Muscle layer of colon (tissue), 2 donors: ENCODE measurements around the gene NUDT21.

ENCODE experiments used
- H3K27ac ChIP-seq: one replicate; pipeline ENCODE4 v1.7.0; 2013; ENCODE audit warnings: low read depth, mild to moderate bottlenecking, low read length, moderate library complexity
- H3K27me3 ChIP-seq, 2 donors: one replicate each; pipeline ENCODE4 v1.7.0; 2013; ENCODE audit warnings: low read length in 2 of 2, mild to moderate bottlenecking in 2 of 2; ENCODE audit not compliant: insufficient read depth in 2 of 2, control insufficient read depth in 1 of 2
- H3K36me3 ChIP-seq: one replicate; pipeline ENCODE4 v1.7.0; 2013; ENCODE audit warnings: mild to moderate bottlenecking, low read length; ENCODE audit not compliant: insufficient read depth
- H3K4me1 ChIP-seq: one replicate; pipeline ENCODE4 v1.7.0; 2013; ENCODE audit warnings: mild to moderate bottlenecking, low read length; ENCODE audit not compliant: insufficient read depth
- H3K4me3 ChIP-seq, 2 donors: one replicate each; pipeline ENCODE4 v1.7.0; 2013; ENCODE audit warnings: low read length in 2 of 2, low read depth in 1 of 2, mild to moderate bottlenecking in 1 of 2, moderate library complexity in 1 of 2
- H3K9ac ChIP-seq: one replicate; pipeline ENCODE4 v1.7.0; 2013; ENCODE audit warnings: low read length
- H3K9me3 ChIP-seq: one replicate; pipeline ENCODE4 v1.7.0; 2013; ENCODE audit warnings: mild to moderate bottlenecking, low read length
- donor health status: abdominal sarcoma.
- donor health status: Adenocarcinoma of cecum.

NUDT21 gene

DNA sequence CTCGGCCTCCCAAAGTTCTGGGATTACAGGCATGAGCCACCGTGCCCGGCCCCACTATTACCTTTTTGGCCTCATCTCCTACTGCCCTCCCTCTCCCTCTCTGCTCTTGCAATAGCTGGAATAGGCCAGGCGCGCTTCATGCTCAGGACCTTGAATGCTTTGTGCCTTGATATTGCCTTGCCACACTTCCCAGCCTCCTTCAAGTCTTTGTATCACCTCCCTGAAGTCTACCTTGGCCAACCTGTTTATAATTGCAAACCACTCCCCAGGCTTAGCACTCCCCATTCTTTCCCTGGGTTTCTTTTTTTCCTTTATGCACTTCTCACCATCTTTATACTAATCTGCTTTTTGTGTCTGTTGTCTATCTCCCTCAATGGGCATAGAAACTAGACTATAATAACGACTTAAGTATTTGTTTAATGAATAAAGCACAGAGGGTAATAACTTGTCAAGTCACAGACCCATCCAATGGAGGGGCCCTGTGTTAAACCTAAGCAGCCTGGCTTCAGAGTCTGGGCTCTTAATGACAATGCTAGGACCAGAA lies 6.9 kb upstream of the NUDT21 start:
- Histone ChIP-seq H3K4me3 (no peak overlapping the region), H3K36me3 (peaks cover 55% of the 10 kb centered on the region), H3K9ac (no peak overlapping the region), H3K4me1 (peaks cover under 1% of the 10 kb centered on the region), H3K27ac (no peak overlapping the region), H3K27me3 (no peaks in the 10 kb centered on the region), H3K9me3 (no peaks in the 10 kb centered on the region)

- Histone ChIP-seq H3K9me3 (no peaks in the 10 kb centered on the region), H3K36me3 (peaks cover 33% of the 10 kb centered on the region), H3K27me3 (no peaks in the 10 kb centered on the region), H3K4me1 (peaks cover 25% of the 10 kb centered on the region), H3K27ac (peak overlapping the region; percentile 79), H3K9ac (peak overlapping the region; percentile 50), H3K4me3 (peak overlapping the region; percentile 69 to 98)
Measured at GRCh38 chr16:56451753-56452689, 889 bp upstream of the NUDT21 start.

DNA sequence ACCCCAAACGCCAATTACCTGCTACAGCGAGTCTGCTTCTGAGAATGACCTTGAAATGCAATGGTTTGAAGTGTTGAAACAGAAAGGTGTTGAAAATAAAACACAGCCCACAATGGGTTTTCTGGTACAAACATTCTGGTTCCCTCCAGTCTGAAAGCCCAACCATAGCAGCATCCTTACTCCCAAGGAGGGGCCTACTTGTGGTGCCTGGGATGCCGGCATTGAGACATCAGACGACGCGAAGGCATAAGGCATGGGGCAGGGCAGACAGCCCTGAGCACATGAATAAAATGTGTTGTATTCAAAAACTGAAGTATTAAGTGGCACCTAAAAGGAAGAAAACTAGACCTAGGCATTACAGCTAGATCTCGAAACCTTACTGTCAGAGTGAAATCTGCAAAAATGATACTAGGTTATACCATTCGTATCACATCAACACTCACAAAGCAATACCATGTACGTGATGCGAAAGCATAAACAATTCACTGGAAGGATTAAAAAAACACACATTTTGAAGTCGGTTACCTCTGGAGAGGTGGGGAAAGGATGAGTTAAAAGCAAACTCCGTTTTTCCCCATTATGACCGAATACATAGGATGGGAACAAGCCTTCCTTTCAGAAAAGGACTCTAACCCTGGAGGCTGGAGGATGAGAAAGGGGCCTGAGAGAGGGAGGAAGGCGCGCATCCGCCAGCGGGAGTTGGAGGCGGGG lies 702 bp downstream of the NUDT21 start:
- peak overlapping the region; percentile 73 for H3K27ac ChIP-seq
- peak overlapping the region; percentile 95 to 98 for H3K4me3 ChIP-seq
- peak overlapping the region; percentile 52 for H3K9ac ChIP-seq
- H3K4me1 ChIP-seq, result peaks cover 25% of the 10 kb centered on the region
- H3K36me3 ChIP-seq, result peaks cover 20% of the 10 kb centered on the region
- H3K9me3 ChIP-seq, result no peaks in the 10 kb centered on the region
- no peaks in the 10 kb centered on the region for H3K27me3 ChIP-seq

GRCh38 chr16:56448005-56448404 lies 3.1 kb downstream of the NUDT21 start:
- H3K9me3 ChIP-seq, result no peaks in the 10 kb centered on the region
- H3K4me3 ChIP-seq, result no peak overlapping the region
- H3K27ac ChIP-seq, result no peak overlapping the region
- peaks cover 18% of the 10 kb centered on the region for H3K36me3 ChIP-seq
- no peak overlapping the region for H3K9ac ChIP-seq
- H3K4me1 ChIP-seq, result peaks cover 24% of the 10 kb centered on the region
- no peaks in the 10 kb centered on the region for H3K27me3 ChIP-seq

GRCh38 chr16:56447286-56447685 lies 3.8 kb downstream of the NUDT21 start:
- Histone ChIP-seq H3K27ac (no peak overlapping the region), H3K4me1 (peaks cover 17% of the 10 kb centered on the region), H3K9me3 (no peaks in the 10 kb centered on the region), H3K9ac (no peak overlapping the region), H3K27me3 (no peaks in the 10 kb centered on the region), H3K36me3 (peaks cover 17% of the 10 kb centered on the region), H3K4me3 (no peak overlapping the region)

GRCh38 chr16:56438038-56438437 lies 13.1 kb downstream of the NUDT21 start:
- no peak overlapping the region for H3K9ac ChIP-seq
- H3K9me3 ChIP-seq, result no peaks in the 10 kb centered on the region
- no peak overlapping the region for H3K27ac ChIP-seq
- H3K4me3 ChIP-seq, result no peak overlapping the region
- H3K27me3 ChIP-seq, result no peaks in the 10 kb centered on the region
- H3K36me3 ChIP-seq, result peaks cover 46% of the 10 kb centered on the region
- no peaks in the 10 kb centered on the region for H3K4me1 ChIP-seq

GRCh38 chr16:56436258-56436657 lies 14.9 kb downstream of the NUDT21 start:
- Histone ChIP-seq H3K27me3 (no peaks in the 10 kb centered on the region), H3K9me3 (no peaks in the 10 kb centered on the region), H3K36me3 (peaks cover 59% of the 10 kb centered on the region), H3K4me3 (no peak overlapping the region), H3K4me1 (no peaks in the 10 kb centered on the region), H3K27ac (no peak overlapping the region), H3K9ac (no peak overlapping the region)

DNA sequence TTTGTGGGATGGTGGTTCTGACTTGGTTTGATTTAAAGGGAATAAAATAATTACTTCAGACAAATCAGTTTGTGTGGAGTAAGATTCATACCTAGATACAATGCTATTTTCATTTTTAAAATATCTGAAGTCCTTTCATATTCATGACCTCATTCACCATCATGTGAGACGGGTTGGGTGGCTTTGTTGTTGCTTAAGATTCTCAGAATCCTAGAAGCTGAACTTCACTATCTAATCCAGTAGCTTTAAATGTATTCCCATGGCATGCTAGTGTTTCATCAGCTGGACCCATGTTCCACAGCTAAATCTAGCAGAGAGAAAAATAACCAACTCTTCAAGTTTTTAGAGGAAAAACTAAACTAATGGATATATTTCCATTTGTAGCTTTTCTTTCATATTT lies 23.0 kb downstream of the NUDT21 start:
- Histone ChIP-seq H3K36me3 (peaks cover 16% of the 10 kb centered on the region), H3K4me1 (peaks cover 12% of the 10 kb centered on the region), H3K4me3 (no peak overlapping the region), H3K27ac (no peak overlapping the region), H3K9me3 (no peaks in the 10 kb centered on the region), H3K9ac (no peak overlapping the region), H3K27me3 (no peaks in the 10 kb centered on the region)

- Histone ChIP-seq H3K27me3 (no peaks in the 10 kb centered on the region), H3K9ac (no peak overlapping the region), H3K27ac (no peak overlapping the region), H3K9me3 (no peaks in the 10 kb centered on the region), H3K36me3 (peaks cover 6% of the 10 kb centered on the region), H3K4me1 (peaks cover 23% of the 10 kb centered on the region), H3K4me3 (no peak overlapping the region)
Measured at GRCh38 chr16:56426585-56426984, 24.5 kb downstream of the NUDT21 start.

GRCh38 chr16:56425439-56425832 lies 25.7 kb downstream of the NUDT21 start, which contains the start of gene AMFR:
TSS of gene AMFR (minus strand) at chr16:56425545. CDS start at chr16:56425327, 218 bp downstream.
- Histone ChIP-seq H3K27ac (peak within 1 kb of the TSS; percentile 73), H3K4me3 (peak within 1 kb of the TSS; percentile 59 to 88), H3K4me1 (peaks cover 23% of the 10 kb centered on the region), H3K36me3 (peaks cover 4% of the 10 kb centered on the region), H3K9ac (peak within 1 kb of the TSS; percentile 79), H3K9me3 (no peaks in the 10 kb centered on the region), H3K27me3 (no peaks in the 10 kb centered on the region)

DNA sequence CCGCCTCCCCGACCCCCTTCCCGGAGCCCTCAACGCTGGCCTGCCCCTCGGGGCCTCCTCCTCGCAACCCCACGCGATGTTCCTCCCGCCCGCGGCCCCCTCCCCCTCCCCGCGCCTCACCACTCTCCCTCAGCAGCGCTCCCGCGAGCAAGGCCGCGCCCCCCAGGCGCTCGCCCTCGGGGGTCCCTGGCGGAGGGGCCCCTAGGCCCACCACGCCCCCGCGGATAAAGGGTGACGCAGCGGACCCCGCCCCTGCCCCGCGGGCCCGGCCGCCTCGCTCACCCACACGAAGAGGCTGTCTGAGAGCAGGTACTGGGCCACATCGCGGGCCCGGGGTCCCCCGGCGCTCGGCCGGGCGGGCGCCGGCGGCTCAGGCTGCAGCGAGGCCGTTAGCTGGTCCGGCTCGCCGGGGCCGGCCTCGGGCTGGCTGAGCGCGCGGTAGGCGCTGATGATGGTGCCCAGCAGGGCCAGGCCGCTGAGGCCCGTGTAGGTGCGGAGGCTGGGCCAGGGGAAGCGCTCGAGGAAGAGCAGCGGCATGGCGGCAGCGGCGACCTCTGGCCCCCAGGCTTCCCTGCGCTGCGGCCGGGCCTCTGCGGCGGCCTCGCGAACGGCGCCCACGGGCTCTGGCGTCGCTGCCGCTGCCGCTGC lies 26.2 kb downstream of the NUDT21 start:
- H3K27me3 ChIP-seq, result no peaks in the 10 kb centered on the region
- no peaks in the 10 kb centered on the region for H3K9me3 ChIP-seq
- H3K4me1 ChIP-seq, result peaks cover 23% of the 10 kb centered on the region
- peak overlapping the region; percentile 59 to 88 for H3K4me3 ChIP-seq
- no peaks in the 10 kb centered on the region for H3K36me3 ChIP-seq
- peak overlapping the region; percentile 73 for H3K27ac ChIP-seq
- H3K9ac ChIP-seq, result peak overlapping the region; percentile 79
